Gastroesophageal sphincter (tissue), 4 donors: ENCODE measurements around the gene APOL4. TPM values are rescaled to one million over a fixed set of nuclear protein-coding genes. Genes with fewer than 3 reads are reported as not detected.
"Not testable (repeated sequence)": the region's sequence is repeated elsewhere in the genome, so short reads cannot be mapped to it uniquely, and the experiment has no call there.

Experiments used
- ATAC-seq: fragments of 150-250 bp; one replicate; pipeline ENCODE4 v1.9.1; 2016; ENCODE audit warnings: mild to moderate bottlenecking, moderate library complexity
- H3K27ac ChIP-seq, 4 donors: fragments of 200-600 bp; sonication (generic) in 3 of 4; 1 replicate in 3 of 4; 2 replicates in 1 of 4; pipeline ENCODE4 v1.5.1; 2016 to 2019
- H3K27me3 ChIP-seq: fragments of 200-600 bp; sonication (generic); one replicate; pipeline ENCODE4 v1.5.1; 2019
- H3K36me3 ChIP-seq, 2 donors: fragments of 200-600 bp; sonication (generic); one replicate each; pipeline ENCODE4 v1.5.1; 2019; ENCODE audit warnings: control low read depth in 1 of 2
- H3K4me1 ChIP-seq, 3 donors: fragments of 200-600 bp; sonication (generic); 1 replicate in 2 of 3; 2 replicates in 1 of 3; pipeline ENCODE4 v1.5.1; 2016 to 2019; ENCODE audit warnings: control low read depth in 2 of 3
- H3K4me3 ChIP-seq, 2 donors: fragments of 200-600 bp; sonication (generic); one replicate each; pipeline ENCODE4 v1.5.1; 2019; ENCODE audit warnings: mild to moderate bottlenecking in 1 of 2, moderate library complexity in 1 of 2
- H3K9me3 ChIP-seq, 3 donors: fragments of 200-600 bp; sonication (generic); one replicate each; pipeline ENCODE4 v1.5.1; 2017 to 2019; ENCODE audit warnings: control low read depth in 2 of 3
- EP300 ChIP-seq: sonication (generic); formaldehyde crosslinking; IDR thresholded peaks from one replicate; pipeline ENCODE4 v1.6.1; 2017; ENCODE audit warnings: antibody characterized with exemption, mild to moderate bottlenecking
- POLR2A ChIP-seq, 2 donors: fragments of 450-650 bp; IDR thresholded peaks; one replicate each; pipeline ENCODE4 v1.6.1; 2017; ENCODE audit warnings: antibody characterized with exemption in 2 of 2, mild to moderate bottlenecking in 2 of 2, moderate library complexity in 1 of 2
- POLR2AphosphoS5 ChIP-seq: sonication (generic); formaldehyde crosslinking; IDR thresholded peaks from one replicate; pipeline ENCODE4 v1.6.1; 2017; ENCODE audit warnings: antibody characterized with exemption
- WGBS, 2 donors: methylation state at CpG; one replicate each; pipeline ENCODE4 v1.1.5; 2018; ENCODE audit warnings: low coverage in 1 of 2; 5-methylcytosine and 5-hydroxymethylcytosine counted together
- total RNA-seq, 4 donors: library from RNA; depleted of rRNA; stranded (reverse); fragments of >200 nt; gene quantifications; one replicate each; pipeline ENCODE4 v1.1.0, GENCODE V29; 2016
- TF ChIP-seq, protein P1 (sequence below), 4 experiments: fragments of 200-600 bp in 2 of 4; fragments of 450-650 bp in 2 of 4; sonication (generic) in 1 of 4; IDR thresholded peaks; one replicate each; pipeline ENCODE4 v1.5.1; 2017 to 2019; ENCODE audit warnings: antibody characterized with exemption in 4 of 4, mild to moderate bottlenecking in 2 of 4, moderate library complexity in 2 of 4

The APOL4 gene
- total RNA-seq, 4 donors from 2014 or later, result 1.1 to 18.8 (median 5.4) TPM

DNA sequence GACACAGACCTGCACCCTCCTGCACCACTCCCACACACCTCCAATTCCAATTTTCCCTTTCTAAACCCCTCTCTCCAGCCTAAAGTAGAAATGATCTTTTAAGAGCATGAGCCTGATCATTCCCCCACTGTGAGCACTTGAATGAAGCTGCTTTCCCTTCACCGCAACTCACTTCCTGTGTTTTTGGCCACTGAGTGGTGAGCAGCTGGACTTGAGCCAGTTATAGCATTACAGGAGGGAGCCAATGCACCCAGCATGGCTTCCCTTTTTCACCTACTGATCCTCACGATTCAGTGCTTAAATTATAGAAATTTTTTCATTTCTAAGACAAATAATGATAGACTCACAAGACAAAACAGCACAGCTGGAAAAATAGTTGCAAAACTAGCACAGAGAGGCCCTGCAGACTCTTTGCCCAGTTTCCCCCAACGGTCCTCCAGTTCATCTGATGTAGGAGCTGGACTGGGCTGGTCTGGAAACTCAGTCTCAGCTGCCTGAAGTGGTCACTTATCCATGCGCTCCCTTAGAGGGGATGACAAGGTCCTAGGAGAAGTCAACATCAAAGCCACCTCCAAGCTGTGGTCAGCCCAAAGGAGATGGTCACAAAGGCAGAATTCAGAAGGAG is 9.7 kb upstream of the APOL4 start:
- TF ChIP-seq POLR2A (IDR thresholded peaks at IDR 0.05), result no peak
- no peaks in the 10 kb centered on the region for H3K27me3 ChIP-seq
- 32 to 50% methylated on average over 3 to 4 of the region's 4 CpGs for WGBS, 2 donors
- H3K36me3 ChIP-seq, result no peaks in the 10 kb centered on the region
- no peaks in the 10 kb centered on the region for H3K9me3 ChIP-seq
- ATAC-seq, result no peak
- no peak overlapping the region for H3K27ac ChIP-seq
- peaks cover 0 to 8% (median 0%) of the 10 kb centered on the region in 3 donors for H3K4me1 ChIP-seq
- H3K4me3 ChIP-seq, result no peak overlapping the region

DNA sequence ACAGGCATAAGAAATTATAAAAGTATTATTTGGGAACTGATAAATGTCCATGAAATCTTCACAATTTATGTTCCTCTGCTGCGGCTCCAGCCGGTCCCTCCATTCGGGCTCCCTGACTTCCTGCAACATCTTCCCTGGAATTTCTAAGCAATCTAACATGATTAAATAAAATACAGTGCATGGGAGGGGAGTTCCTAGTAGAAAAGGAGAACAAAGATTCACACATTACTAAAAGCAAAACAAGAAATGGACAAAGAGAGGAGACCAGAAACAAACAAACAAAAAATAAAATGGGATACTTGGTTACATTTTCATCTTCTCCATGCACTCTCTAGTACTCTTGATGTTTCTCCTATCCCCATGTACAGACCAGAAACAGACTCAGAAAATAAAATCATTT is 8.6 kb upstream of the APOL4 start:
- peaks cover 0 to 8% (median 0%) of the 10 kb centered on the region in 3 donors for H3K4me1 ChIP-seq
- WGBS, 2 donors, result 94 to 95% methylated on average over 3 of the region's 3 CpGs
- H3K36me3 ChIP-seq, result no peaks in the 10 kb centered on the region
- ATAC-seq, result no peak
- TF ChIP-seq POLR2A (IDR thresholded peaks at IDR 0.05) (no peak), EP300 (no peak), POLR2AphosphoS5 (no peak)
- TF ChIP-seq, protein P1, sequence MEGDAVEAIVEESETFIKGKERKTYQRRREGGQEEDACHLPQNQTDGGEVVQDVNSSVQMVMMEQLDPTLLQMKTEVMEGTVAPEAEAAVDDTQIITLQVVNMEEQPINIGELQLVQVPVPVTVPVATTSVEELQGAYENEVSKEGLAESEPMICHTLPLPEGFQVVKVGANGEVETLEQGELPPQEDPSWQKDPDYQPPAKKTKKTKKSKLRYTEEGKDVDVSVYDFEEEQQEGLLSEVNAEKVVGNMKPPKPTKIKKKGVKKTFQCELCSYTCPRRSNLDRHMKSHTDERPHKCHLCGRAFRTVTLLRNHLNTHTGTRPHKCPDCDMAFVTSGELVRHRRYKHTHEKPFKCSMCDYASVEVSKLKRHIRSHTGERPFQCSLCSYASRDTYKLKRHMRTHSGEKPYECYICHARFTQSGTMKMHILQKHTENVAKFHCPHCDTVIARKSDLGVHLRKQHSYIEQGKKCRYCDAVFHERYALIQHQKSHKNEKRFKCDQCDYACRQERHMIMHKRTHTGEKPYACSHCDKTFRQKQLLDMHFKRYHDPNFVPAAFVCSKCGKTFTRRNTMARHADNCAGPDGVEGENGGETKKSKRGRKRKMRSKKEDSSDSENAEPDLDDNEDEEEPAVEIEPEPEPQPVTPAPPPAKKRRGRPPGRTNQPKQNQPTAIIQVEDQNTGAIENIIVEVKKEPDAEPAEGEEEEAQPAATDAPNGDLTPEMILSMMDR (IDR thresholded peaks at IDR 0.05), result no peak
- no peak overlapping the region for H3K4me3 ChIP-seq
- no peaks in the 10 kb centered on the region for H3K9me3 ChIP-seq
- H3K27ac ChIP-seq, result no peak overlapping the region
- no peaks in the 10 kb centered on the region for H3K27me3 ChIP-seq

DNA sequence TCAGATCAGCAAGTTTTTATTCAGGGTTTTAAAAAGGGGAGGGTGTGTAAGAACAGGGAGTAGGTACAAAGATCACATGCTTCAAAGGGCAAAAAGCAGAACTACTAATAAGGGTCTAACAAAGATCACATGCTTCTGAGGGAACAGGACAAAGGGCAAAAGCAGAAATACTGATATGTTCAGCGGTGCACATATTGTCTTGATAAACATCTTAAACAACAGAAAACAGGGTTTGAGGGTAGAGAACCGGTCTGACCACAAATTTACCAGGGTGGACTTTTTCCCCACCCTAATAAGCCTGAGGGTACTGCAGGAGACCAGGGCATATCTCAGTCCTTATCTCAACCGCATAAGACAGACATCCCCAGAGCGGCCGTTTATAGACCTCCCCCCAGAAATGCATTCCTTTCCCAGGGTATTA is 7.9 kb upstream of the APOL4 start:
- H3K36me3 ChIP-seq, H3K4me3 ChIP-seq, H3K4me1 ChIP-seq, H3K27ac ChIP-seq, H3K27me3 ChIP-seq, ATAC-seq, H3K9me3 ChIP-seq: not testable (repeated sequence)
- 88 to 92% methylated on average over 2 to 5 of the region's 5 CpGs for WGBS, 2 donors

GRCh38 chr22:36208914-36209313 is 7.3 kb upstream of the APOL4 start:
- 90% methylated on average over 1 of the region's 1 CpG; no CpG with 5 or more reads in 1 of the 2 donors for WGBS, 2 donors
- no peaks in the 10 kb centered on the region for H3K27me3 ChIP-seq
- no peaks in the 10 kb centered on the region for H3K36me3 ChIP-seq
- H3K9me3 ChIP-seq, result no peaks in the 10 kb centered on the region
- TF ChIP-seq POLR2AphosphoS5, result no peak
- TF ChIP-seq EP300, result no peak
- TF ChIP-seq POLR2A (IDR thresholded peaks at IDR 0.05), result no peak
- TF ChIP-seq, protein P1 (IDR thresholded peaks at IDR 0.05), result no peak
- H3K4me3 ChIP-seq, result no peak overlapping the region
- H3K27ac ChIP-seq, result no peak overlapping the region
- peaks cover 0 to 8% (median 0%) of the 10 kb centered on the region in 3 donors for H3K4me1 ChIP-seq
- ATAC-seq, result no peak

DNA sequence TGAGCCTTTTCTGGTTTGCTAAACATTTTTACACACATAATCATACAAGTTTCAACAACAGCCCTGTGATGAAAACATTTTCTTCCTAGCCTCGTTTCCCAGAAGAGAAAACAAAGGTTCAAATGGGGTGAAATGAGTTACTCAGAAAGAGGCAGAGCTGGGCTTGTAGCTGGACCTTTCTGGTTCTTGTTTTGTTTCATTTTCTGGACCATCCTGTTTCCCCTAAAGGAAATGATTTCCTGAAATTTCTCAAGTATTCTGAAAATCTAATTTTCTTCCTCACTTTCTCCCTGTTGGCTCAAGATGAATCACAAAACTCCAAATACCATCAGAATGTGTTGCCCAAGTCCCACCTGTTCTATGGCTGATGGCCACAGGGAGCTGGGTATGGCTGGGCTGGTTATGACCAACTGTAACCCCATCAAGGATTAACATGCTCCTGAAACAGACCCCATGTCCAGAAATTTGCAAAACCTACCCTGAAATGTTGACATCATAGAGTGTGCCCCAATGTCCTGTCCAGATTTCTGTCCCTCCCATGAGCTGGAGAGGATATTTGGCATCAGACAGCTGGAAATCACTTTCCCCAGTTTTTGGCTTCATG is 6.7 kb upstream of the APOL4 start:
- H3K27me3 ChIP-seq, result no peaks in the 10 kb centered on the region
- H3K36me3 ChIP-seq, result no peaks in the 10 kb centered on the region
- peak; percentile 63 for ATAC-seq
- H3K4me3 ChIP-seq, result no peak overlapping the region
- 0 to 17% methylated on average over 1 of the region's 1 CpG for WGBS, 2 donors
- no peaks in the 10 kb centered on the region for H3K9me3 ChIP-seq
- H3K4me1 ChIP-seq, result peaks cover 0 to 8% (median 0%) of the 10 kb centered on the region in 3 donors
- TF ChIP-seq, protein P1 (IDR thresholded peaks at IDR 0.05), result no peak
- TF ChIP-seq POLR2A (IDR thresholded peaks at IDR 0.05), result no peak
- no peak for TF ChIP-seq POLR2AphosphoS5
- TF ChIP-seq EP300, result no peak
- no peak overlapping the region for H3K27ac ChIP-seq

DNA sequence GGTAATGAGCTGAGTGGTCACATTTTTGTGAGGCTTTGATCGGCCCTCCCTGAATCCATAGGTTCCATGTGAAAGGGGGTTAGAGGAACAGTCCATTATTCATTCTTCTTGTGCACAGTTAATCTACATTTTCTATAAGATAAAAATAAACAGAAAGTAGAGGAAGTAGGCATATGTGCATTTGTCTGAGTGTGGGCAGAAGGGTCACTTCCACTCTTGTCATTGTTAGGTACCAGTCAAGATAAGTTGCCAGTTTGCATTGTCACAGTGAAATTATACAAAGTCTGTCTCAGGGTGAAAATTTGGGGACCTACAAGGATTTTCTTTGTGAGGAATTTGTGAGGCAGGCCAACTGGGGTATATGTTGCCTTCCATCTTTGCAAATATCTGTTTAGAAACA is 4.6 kb upstream of the APOL4 start:
- 100% methylated on average over 1 of the region's 1 CpG for WGBS, 2 donors
- Histone ChIP-seq H3K27me3 (no peaks in the 10 kb centered on the region), H3K4me3 (no peak overlapping the region), H3K27ac (no peak overlapping the region), H3K36me3 (no peaks in the 10 kb centered on the region), H3K4me1 (peaks cover 0 to 19% (median 0%) of the 10 kb centered on the region in 3 donors), H3K9me3 (no peaks in the 10 kb centered on the region)
- ATAC-seq, result no peak
- TF ChIP-seq POLR2A (IDR thresholded peaks at IDR 0.05) (no peak), POLR2AphosphoS5 (no peak)
- TF ChIP-seq, protein P1 (IDR thresholded peaks at IDR 0.05), result no peak

DNA sequence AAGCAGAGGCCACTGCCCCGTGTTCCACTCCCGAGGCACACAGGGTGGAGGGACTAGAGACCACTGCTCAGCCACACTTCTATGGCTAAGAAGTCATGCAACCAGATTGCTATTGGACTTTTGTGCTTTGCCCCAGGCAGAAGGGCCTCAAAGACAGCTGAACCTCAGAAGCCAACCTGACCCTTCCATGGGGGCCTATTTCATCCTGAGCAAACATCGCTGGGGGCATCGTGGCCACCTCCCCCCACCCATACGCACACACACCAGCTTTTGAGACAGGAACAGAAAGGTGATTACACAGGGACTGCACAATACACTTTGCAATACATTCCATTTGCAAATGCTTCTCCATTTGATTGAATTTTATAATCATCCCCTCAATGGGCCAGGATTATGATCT is 4.0 kb upstream of the APOL4 start:
- H3K36me3 ChIP-seq, H3K4me3 ChIP-seq, ATAC-seq, H3K9me3 ChIP-seq, H3K27me3 ChIP-seq, H3K27ac ChIP-seq: not testable (repeated sequence)
- H3K4me1 ChIP-seq, result peaks cover 0 to 15% (median 0%) of the 10 kb centered on the region in 3 donors
- WGBS, 2 donors, result no CpG with 5 or more reads among the region's 5 CpGs
